ENCODE data around the gene OSBPL3.
"Not testable (repeated sequence)": the region's sequence is repeated elsewhere in the genome, so short reads cannot be mapped to it uniquely, and the experiment has no call there.

OSBPL3 gene

GRCh38 chr7:24908727-24909126 lies 71.3 kb downstream of the OSBPL3 start:
- no peak overlapping the region for H3K4me3 ChIP-seq (ENCODE audit: low read depth, low read length)
- no peak for DNase-seq (ENCODE audit: low read depth)
- TF ChIP-seq, protein P1, sequence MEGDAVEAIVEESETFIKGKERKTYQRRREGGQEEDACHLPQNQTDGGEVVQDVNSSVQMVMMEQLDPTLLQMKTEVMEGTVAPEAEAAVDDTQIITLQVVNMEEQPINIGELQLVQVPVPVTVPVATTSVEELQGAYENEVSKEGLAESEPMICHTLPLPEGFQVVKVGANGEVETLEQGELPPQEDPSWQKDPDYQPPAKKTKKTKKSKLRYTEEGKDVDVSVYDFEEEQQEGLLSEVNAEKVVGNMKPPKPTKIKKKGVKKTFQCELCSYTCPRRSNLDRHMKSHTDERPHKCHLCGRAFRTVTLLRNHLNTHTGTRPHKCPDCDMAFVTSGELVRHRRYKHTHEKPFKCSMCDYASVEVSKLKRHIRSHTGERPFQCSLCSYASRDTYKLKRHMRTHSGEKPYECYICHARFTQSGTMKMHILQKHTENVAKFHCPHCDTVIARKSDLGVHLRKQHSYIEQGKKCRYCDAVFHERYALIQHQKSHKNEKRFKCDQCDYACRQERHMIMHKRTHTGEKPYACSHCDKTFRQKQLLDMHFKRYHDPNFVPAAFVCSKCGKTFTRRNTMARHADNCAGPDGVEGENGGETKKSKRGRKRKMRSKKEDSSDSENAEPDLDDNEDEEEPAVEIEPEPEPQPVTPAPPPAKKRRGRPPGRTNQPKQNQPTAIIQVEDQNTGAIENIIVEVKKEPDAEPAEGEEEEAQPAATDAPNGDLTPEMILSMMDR (conservative IDR thresholded peaks at IDR 0.05; ENCODE audit: low read depth, low read length): no peak

- TF ChIP-seq, protein P1 (conservative IDR thresholded peaks at IDR 0.05; ENCODE audit: low read depth, low read length): no peak
- no peak overlapping the region for H3K4me3 ChIP-seq (ENCODE audit: low read depth, low read length)
- DNase-seq (ENCODE audit: low read depth): no peak
These were observed 71.8 kb downstream of the OSBPL3 start for GRCh38 chr7:24908166-24908565.

DNA sequence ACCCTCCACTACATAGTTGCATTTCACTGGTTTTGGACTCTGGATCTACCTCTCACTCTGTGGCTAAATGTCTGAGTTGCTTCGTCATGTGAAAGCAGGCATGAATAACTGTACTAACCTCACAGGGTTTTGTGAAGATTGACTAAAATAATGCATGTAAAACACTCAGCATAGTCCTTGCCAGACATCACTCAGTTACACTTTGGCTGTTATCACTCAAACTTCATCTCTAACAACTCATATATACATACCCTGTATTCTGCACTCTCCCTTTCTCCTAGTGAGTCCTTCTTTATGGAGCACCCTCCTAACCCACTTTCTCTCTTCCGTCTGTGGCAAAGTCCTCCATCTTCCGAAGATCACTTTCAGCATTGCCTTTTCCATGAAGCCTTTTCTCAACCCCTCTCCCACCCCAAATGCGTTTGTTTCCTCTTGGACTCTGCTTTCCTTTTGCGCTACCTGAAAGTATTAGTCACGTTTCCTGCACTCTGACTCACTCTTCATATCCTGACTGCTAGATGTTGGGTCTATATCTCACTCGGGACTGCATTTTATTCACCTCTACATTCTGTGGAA lies 72.6 kb downstream of the OSBPL3 start:
- no peak overlapping the region for H3K4me3 ChIP-seq (ENCODE audit: low read depth, low read length)
- peak; percentile 61 for DNase-seq (ENCODE audit: low read depth)
- TF ChIP-seq, protein P1 (conservative IDR thresholded peaks at IDR 0.05; ENCODE audit: low read depth, low read length): no peak

- peak; percentile 59 for DNase-seq (ENCODE audit: low read depth)
- TF ChIP-seq, protein P1 (conservative IDR thresholded peaks at IDR 0.05; ENCODE audit: low read depth, low read length): no peak
These were observed 73.8 kb downstream of the OSBPL3 start for GRCh38 chr7:24905996-24906770.

GRCh38 chr7:24903992-24904391 lies 76.0 kb downstream of the OSBPL3 start:
- not testable (repeated sequence) for H3K4me3 ChIP-seq (ENCODE audit: low read depth, low read length); DNase-seq (ENCODE audit: low read depth)

More at GRCh38 chr7:24905996-24906770, 73.8 kb downstream of the OSBPL3 start:
- no peak overlapping the region for H3K4me3 ChIP-seq (ENCODE audit: low read depth, low read length)

GRCh38 chr7:24903559-24903958 lies 76.4 kb downstream of the OSBPL3 start:
- TF ChIP-seq, protein P1 (conservative IDR thresholded peaks at IDR 0.05; ENCODE audit: low read depth, low read length): no peak
- no peak overlapping the region for H3K4me3 ChIP-seq (ENCODE audit: low read depth, low read length)
- no peak for DNase-seq (ENCODE audit: low read depth)

DNA sequence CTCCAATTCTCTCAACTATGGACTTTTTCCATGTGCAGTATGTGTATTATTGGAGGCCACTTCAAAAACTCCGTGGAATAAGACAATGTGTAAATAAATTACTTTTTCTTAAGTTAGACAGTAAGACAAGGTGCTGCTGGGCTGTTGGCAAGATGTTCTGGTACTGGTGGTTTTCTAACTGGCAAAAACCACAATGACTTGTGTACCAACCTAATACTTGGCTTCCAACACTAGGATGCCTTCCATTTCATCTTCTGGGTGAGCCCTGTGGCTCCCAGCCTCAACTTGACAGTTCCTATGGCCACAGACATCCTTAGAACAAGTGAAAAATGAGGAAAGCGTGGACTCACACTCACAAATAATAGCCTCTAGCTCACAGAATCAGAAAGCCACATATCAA lies 77.0 kb downstream of the OSBPL3 start:
- no peak for DNase-seq (ENCODE audit: low read depth)
- TF ChIP-seq, protein P1 (conservative IDR thresholded peaks at IDR 0.05; ENCODE audit: low read depth, low read length): no peak
- H3K4me3 ChIP-seq (ENCODE audit: low read depth, low read length): no peak overlapping the region

Measured in choroid plexus epithelial cell (primary cell).